HG03571 (cell line): Measurements from ENCODE around the gene OR4F15.

Experiments used
- ATAC-seq: cut with Tn5 transposase; IDR thresholded peaks from one replicate; pipeline ENCODE4 v1.9.1; 2021; ENCODE audit not compliant: unreplicated experiment

OR4F15 gene

DNA sequence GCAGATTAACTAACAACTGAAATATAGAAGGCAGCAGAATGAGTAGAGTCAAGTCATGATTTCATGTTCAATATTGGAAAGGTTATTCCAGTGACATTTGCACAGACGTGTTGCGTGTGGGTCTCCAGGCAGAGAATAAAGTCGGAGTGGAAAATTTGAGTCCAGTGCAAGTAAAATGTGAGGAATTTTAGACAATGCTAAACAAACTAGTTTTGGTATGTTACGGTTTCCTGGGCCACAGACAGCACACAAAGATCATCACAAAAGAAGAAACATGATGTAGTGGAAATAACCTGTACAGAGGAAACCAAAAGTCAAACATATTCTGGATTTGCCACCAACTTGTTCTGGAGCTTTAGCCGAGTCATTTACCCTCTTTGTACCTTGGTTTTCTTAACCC, 8.3 kb upstream of the OR4F15 start:
- ATAC-seq: no peak

GRCh38 chr15:101804375-101804774, 7.6 kb upstream of the OR4F15 start:
- ATAC-seq: no peak

DNA sequence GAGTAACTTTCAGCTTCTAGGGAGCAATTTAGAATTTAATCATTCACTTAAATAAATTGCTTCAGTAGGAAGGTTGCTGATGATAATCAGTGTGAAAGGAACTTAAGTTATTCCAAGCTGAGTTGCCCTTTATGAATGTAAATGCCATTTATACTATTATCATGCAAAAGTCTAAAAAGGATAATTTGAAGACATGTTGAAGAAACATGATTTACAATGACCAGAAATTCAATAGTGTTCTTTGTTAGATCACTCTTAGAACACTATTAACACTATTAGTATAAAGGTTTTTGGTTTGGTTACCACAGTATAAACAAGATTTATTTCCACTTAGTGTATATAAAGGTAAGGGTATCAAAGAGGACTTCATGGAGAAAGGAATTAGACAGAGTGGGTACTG, 7.1 kb upstream of the OR4F15 start:
- no peak for ATAC-seq

GRCh38 chr15:101805605-101806345, 6.2 kb upstream of the OR4F15 start:
- no peak for ATAC-seq

DNA sequence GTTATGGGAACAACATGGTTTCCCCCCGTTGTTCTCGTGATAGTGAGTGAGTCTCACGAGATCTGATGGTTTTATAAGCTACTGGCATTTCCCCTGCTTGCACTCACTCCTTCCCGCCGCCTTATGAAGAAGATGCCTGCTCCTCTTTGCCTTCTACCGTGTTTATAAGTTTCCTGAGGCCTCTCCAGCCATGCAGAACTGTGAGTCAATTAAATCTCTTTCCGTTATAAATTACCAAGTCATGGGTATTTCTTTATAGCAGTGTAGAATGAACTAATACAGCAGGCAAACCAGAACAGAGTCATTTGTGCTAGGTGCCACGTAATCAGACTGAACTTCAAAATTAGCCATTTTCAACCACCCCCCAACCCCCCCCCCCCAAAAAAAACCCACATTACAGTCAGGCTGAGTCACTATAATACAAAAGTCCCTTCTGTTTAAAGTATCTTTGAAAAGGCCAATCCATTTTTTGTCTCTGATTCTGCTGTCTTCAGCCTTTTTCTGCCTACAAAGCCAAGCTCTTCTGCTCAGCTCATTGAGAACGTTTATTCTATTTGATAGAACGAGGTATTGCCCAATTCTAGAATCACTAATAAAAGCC, 4.6 kb upstream of the OR4F15 start:
- ATAC-seq: no peak

DNA sequence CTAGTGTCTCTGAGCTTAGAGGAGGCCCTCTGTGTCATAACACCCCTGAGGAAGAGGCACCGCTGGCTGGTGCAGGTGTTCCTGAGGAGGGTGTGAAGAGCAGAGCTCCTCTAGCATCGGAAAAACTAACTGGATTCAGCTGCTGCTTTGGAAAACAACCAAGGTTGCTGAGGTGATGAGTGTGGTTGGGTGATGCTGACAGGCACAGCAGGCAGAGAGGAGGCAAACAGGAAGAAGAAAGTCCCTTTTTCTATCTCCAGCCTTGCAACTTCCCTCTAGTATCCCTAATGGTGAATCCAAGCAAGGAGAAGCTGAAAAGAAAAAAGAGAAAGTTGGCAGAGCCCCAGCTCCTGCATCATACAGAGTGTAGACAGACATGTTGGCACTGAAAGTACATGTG, 3.8 kb upstream of the OR4F15 start:
- ATAC-seq: no peak

GRCh38 chr15:101810456-101810855, 1.5 kb upstream of the OR4F15 start:
- ATAC-seq: no peak

DNA sequence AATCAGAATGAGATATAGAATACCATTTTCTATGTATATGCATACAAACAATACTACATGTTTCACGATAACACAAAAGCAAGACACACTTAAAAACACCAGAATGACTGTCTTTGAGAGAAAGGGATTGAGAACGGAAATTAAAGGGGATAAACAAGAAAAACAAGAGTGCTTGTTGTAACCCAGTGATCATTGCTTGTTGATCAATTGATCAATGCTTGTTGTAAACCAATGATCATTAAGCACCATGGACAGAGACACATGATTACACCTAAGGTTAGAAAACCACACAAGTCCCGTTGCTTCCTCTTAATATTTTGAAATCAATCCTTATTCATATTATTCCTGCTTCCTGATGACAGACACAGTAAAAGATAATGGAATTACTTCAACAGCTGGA, 1.1 kb upstream of the OR4F15 start:
- no peak for ATAC-seq

DNA sequence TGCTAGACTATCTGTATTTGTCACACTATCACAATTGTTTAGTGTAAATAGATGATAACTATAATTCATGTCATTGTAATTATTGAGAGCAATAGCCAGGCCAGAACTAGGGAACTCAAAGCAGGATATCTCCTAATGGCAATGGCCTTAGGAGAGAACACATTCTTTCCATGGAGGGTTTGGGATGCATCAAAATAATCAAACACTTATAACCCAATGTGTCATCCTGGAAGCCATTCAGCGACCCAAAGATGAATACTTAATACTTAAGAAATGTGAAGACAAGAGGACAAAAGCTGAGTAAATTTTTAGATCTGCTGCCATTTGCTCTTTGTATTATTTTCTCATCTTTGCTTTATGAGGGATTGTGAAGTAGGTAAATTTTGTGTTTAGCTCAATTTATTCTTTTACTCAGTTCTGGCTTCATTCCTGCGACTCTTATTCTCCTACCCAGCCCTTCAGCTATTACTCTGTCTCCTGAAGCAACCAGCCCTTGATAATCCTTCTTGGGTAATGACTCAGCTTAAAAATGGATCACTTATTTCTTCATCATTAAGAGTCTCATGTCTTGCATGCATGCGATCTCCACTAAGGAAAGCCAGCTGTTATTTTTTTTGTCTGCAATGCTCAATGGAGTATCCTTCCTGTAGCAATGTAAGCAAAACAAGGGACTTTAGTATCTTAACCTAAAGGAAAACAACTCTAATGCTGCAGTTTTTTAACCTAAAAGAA, 2.0 kb downstream of the OR4F15 start:
- no peak for ATAC-seq

- ATAC-seq: no peak
These were observed 8.8 kb downstream of the OR4F15 start for GRCh38 chr15:101820781-101821180.

DNA sequence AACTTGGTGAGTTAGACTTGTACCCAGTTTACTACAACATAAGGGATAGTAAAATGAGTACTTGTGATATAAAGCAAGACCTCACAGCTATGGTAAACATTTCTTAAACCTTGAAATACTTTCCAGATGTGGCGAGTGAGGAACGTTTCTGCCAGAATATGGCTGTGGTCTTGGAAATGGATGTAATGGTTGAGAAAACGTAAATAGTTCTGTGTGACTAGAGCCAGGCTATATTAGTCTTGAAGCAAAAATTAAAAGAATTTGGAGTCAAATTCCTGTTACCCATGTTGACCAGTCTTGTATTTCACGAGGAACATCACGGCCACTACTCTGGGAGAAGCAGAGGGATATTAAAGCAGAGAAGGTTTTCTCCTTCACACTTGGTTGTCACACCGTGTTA, 15.3 kb downstream of the OR4F15 start:
- no peak for ATAC-seq

- no peak for ATAC-seq
These were observed 16.8 kb downstream of the OR4F15 start for GRCh38 chr15:101828774-101829173.

- ATAC-seq: no peak
These were observed 29.7 kb downstream of the OR4F15 start for GRCh38 chr15:101841656-101842055.

- ATAC-seq: no peak
These were observed 32.9 kb downstream of the OR4F15 start for GRCh38 chr15:101844916-101845315.

- no peak for ATAC-seq
These were observed 40.4 kb downstream of the OR4F15 start for GRCh38 chr15:101852356-101852755.
